Colon (tissue), 2 donors: ENCODE results near the gene SHISA9.

Experiments
- FAIRE-seq: peaks from 2 replicates; lab custom pipeline; 2012; peaks lifted over from hg19 to GRCh38; lab: Jason Lieb, UNC
- donor health status: control.
- donor health status: control.

SHISA9 gene

GRCh38 chr16:13120557-13120956 is 219.2 kb downstream of the SHISA9 start:
- no peak for FAIRE-seq

- FAIRE-seq = no peak
Measured at GRCh38 chr16:13123991-13124390, 222.6 kb downstream of the SHISA9 start.

DNA sequence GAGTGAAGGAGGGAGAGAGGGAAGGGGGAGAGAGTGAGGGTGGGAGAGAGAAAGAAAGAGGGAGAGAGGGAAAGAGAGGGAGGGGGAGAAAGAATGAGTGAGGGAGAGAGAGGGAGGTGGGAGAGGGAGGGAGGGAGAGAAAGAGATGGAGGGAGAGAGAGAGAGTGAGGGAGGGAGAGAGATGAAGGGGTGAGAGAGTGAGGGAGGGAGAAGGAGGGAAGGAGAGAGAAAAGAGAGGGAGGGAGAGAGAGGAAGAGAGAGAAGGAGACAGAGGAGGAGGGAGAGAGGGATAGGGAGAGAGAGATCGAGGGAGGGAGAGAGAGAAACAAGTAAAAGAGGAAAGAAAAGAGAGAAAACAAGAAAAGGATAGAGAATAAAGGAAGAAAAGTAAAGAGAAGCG is 225.7 kb downstream of the SHISA9 start:
- FAIRE-seq = no peak

DNA sequence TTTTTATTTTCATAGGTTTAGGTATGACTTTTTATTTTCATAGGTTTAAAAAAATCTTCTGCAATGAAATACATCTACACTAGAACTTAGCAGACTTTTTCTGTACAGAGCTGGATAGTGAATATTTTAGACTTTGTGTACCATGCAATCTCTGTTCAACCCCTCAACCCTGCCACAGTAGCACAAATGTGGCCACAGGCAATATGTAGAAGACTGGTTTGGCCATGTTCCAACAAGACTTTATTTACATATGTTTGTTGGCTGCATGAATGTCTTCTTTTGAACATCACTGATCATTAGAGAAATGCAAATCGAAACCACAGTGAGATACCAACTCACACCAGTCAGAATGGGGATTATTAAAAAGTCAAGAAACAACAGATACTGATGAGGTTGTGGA is 229.2 kb downstream of the SHISA9 start:
- no peak for FAIRE-seq

DNA sequence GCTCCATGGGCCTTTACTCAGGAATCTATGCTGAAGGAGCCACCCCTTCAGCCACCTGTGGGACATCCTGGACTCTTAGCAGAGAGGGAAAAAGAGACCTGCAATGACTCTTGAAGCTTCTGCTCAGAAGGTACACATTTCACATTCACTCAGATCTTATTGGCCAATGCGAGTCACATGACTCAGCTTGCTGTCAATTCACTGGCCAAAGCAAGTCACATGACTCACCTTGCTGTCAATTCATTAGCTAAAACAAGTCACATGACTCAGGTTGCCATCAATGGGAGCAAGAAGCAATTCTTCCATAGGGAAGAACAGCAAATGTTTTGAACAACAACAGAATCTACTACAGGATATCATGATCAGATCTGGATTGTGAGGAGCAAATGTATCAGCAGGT is 233.4 kb downstream of the SHISA9 start:
- FAIRE-seq = no peak

DNA sequence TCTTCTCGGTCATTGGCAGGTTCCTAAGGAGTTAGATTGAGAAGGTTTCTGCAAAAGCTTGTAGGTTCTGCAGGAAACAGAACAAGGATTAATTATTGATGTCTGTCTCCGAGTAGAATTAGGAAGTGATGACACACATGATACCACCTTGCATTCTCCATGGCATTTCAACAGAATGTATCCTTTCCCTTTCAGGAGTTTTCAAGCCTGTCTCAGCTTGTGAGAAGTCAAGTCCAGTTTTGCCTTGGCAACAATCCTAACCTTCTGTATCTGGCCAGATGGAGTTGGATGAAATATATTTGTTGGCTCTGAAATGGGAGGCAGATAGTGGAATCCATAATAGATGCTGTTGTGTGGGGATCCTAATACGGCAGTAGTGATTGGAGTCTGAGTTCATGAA is 235.5 kb downstream of the SHISA9 start:
- no peak for FAIRE-seq

DNA sequence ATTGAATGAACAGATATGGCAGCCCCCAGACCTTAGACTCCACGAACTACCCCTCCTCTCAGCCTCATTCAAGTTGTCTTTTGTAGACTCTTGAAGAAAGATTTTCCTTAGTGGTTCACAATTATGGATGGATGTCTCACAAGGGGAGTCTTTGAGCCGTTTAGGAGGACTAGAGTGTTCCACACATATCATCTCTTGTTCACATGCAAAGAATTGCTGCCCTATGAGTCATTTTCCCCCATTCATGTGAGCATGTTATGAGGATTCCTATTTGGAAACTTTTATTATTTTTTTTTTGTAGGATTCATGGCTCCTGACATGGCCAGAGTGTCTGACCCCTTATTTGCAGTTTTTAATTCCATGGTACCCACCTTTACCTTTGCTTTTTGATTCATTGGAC is 237.1 kb downstream of the SHISA9 start:
- no peak for FAIRE-seq

DNA sequence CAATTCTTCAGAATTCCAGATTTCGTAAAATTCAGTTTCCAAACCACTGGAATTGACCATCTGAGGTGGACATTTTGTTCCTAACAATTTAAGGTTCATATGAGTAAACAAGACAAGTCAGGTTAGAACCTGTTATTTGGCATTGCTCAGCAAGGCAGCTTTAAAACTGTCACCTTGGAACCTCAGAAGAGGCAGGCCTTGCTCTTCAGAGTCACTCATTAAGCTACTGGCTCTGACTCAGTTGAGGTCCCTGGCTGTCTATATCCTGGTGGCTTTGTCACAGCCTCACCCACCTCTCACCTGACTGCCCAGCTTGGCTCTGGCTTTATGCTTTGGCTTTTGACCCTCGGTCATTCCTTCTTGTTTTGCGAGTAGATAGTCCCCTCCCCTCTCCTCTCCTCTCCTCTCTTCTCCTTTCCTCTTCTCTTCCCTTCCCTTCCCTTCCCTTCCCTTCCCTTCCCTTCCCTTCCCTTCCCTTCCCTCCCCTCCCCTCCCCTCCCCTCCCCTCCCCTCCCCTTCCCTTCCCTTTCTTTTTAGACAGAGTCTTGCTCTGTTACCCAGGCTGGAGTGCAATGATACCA is 238.4 kb downstream of the SHISA9 start:
- no peak for FAIRE-seq

DNA sequence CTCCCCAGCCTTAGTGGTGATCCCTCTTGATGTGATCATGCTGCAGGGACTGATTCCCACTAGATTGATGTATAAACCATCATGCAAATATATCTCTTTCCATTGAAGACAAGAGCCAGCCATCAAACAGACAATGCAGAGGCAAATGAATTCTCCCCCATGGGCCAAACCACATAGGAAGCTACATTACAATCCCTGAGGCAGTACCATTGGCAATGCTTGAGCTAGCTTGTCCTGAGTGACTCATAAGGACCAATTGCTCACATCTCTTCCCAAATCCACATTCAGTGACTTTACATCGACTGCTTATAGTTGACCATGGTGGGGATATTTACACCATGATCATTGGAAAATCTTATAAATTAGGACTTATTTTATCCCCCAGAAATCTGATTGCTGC is 242.2 kb downstream of the SHISA9 start:
- no peak for FAIRE-seq

DNA sequence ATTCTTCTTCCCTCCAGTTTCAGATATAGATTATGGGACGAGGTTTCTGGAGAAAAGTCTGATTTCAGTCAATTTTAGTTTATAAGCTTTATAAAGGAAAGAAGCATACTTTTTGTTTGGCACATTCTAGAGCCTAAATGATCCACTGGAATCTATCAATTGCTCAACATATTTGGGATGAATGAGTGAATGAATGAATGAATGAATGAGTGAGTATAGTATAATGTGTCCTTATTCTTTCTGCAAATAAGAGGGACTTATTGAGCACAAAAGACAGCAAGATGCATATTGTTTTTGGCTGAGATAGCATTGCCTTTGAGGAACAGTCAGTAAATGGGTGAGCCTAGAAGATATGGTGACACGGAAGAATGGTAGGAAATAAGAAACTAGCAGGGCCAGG is 245.4 kb downstream of the SHISA9 start:
- no peak for FAIRE-seq

- FAIRE-seq = no peak
Measured at GRCh38 chr16:13148294-13148693, 246.9 kb downstream of the SHISA9 start.

GRCh38 chr16:13148836-13149235 is 247.4 kb downstream of the SHISA9 start:
- no peak for FAIRE-seq

DNA sequence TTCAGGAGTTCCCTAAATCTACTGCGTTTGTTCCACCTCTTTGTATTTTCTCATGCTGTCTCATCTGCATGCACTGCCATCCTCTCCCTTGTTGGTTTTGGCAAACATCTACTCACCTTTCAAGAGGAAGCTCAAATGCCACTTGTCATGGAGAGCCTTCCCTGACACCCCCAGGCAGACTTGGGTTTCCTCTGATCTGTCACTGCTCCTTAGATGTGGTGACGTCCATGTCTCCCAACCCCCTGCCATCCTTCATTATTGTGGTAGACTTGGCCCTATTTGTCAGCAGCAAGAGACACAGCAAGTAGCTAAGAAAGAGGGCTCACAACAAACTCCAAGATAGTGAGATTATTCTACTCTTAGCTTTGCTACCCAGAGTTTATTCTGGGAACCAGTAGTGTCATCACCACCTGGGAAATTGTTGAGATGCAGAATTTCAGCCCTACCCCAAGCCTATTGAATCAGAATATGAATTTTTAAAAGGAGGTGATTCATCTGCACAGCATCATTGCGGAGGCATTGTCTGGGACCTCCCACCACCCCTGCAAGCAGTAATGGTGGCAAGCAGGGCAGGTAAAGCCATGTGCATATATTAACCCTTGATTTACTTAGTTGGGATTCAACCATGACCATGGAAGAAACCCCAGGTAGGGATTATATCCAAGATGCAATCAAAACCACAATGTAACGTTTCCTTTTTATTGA is 248.9 kb downstream of the SHISA9 start:
- FAIRE-seq = no peak

- FAIRE-seq = no peak
Measured at GRCh38 chr16:13153696-13154095, 252.3 kb downstream of the SHISA9 start.

DNA sequence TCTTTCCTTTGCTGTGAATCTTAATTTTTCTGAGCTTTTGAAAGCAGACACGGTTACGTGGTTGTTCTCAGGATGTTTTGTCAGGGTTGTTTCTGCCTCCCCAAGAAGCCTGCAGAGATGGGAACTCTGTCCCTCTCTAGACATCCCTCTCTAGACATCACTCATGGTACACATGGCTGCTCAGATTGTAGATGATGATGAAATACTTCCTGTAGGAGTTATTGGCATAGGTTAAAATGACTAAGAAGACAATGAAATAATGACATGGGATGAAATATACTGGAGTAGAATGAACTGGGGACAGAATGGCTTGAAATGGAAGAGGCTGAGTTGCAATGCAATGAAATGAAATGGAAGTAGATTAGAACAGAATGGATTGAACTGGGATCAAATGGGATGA is 253.4 kb downstream of the SHISA9 start:
- FAIRE-seq = no peak

DNA sequence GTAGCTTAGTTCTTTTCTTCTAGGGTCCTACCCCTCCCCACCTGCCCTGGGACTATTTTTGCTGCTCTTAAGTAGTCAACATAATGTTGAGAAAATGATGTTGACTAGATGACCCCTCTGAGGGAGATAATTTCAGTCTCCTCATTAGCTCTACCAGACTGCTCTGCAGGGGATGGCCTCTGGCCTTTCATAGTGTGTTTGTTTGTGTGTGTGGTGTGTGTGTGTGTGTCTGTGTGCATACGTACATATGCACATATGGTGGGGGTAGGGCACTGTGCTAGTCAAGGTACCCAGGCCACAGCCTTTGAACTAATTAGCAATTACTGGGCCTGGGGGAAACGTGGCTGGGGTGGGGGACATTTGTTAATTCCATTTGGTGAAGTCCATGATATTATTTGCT is 254.0 kb downstream of the SHISA9 start:
- no peak for FAIRE-seq

GRCh38 chr16:13155780-13156179 is 254.4 kb downstream of the SHISA9 start:
- no peak for FAIRE-seq

DNA sequence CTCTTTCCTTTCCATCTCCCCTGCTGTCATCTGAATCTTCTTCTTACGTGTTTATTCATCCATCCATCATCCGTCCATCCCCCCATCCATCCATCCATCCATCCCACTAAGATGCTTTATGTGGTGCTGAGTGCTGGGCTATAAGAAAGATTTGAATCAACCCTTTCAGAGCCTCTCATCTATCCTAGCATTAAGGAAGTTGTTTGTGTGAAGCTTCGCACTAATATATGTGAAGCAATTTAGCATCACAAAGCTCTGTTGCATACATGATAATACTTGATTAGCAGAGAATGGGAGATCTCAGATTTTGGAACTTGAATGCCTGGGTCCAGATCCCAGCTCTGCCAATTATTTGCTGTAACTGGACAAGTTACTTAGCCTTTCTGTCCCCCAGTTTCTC is 255.7 kb downstream of the SHISA9 start:
- no peak for FAIRE-seq

DNA sequence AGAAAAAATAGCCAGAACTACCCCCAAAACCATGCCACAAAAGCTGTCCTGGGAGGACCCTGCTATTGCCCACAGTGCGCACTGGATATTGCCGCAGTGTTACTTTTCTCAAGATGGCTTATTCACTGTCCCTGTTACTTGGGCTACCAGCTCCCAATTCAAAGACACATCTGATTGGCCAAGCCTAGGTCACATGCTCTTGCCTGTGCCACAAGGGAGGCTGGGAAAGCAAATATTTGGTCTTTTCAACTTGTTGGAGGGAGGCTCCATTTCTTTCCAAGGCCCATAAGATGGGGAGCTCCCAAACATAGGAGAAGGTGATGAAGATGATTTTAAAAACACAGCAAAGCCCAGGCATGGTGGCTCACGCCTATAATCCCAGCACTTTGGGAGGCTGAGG is 257.0 kb downstream of the SHISA9 start:
- no peak for FAIRE-seq

DNA sequence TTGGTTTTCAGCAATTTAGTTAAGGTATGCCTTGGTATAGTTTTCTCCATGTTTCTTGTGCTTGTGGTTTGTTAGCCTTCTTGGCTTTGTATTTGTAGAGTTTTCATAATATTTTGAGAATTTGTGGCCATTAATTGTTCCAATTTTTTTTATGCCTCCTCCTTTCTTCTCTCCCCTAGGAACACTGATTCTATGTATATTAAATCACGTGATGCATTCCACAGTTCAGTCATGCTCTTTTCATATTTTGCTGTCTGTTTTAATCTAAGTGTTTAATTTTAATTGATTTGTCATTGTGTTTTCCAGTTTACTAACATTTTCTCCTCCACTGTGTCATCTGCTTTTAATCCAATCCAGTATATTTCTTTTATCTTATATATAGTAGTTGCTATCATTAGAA is 263.6 kb downstream of the SHISA9 start:
- FAIRE-seq = no peak

DNA sequence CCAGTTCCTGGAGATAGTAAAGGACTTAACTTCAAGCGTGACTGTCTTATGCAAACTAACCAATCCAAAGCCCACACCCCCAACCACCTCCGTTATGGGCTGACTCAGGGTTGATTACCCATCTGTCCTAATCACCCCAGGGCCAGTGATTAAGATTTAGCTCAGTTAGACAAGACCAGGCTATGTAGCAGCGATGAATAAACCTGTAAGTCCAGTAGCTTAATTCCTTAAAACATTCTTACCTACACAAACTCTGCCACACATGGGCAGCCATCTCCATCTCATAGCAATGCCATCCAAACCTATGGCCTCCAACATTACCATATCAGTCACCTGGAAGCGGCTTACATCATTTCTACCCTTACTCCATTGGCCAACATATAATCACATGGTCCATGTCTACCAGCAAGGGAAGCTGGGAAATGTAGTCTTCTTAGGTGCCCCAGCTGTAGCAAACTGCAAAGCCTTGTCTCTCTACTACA is 266.7 kb downstream of the SHISA9 start:
- FAIRE-seq = no peak

GRCh38 chr16:13171313-13171712 is 269.9 kb downstream of the SHISA9 start:
- no peak for FAIRE-seq

GRCh38 chr16:13176711-13177110 is 275.3 kb downstream of the SHISA9 start:
- no peak for FAIRE-seq

DNA sequence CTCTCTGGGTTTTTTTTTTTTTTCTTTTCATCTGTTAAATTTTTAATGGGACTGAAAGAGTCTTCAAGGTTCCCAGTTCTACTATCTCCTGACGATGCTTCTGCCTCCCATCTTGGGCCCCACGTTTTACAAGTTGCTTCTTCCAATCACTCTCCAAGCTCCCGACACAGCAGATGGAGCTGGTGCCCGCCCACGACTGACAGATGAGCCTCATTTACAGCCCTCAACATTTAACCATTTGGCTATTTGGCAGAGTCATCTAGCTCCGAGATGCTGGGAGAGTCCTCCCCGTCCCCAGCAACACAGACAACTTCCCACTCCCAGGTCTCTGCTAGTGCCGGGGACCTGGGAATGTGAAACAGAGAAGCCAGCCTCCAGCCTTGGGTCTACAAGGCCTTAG is 276.9 kb downstream of the SHISA9 start:
- no peak for FAIRE-seq
